Adrenal gland (tissue), 5 donors: ENCODE results near the gene PDE9A.

Experiments
- CTCF ChIP-seq, 6 experiments: fragments of 450-650 bp in 4 of 6; fragments of 200-600 bp in 2 of 6; sonication (generic) in 1 of 6; IDR thresholded peaks; 1 replicate in 5 of 6; 2 replicates in 1 of 6; pipeline versions ENCODE4 v1.5.1 to v1.8.0; 2016 to 2021; ENCODE audit warnings: antibody characterized with exemption in 6 of 6, mild to moderate bottlenecking in 2 of 6, moderate library complexity in 1 of 6
- POLR2A ChIP-seq, 2 donors: fragments of 450-650 bp; IDR thresholded peaks; one replicate each; pipeline ENCODE4 v1.6.1; 2017; ENCODE audit warnings: antibody characterized with exemption in 2 of 2, mild to moderate bottlenecking in 2 of 2, moderate library complexity in 1 of 2
- donor health status: DM: no; HTN: no; CAD: no.

GRCh38 chr21:42666925-42667324, 13.5 kb downstream of the PDE9A start:
- TF ChIP-seq CTCF (IDR thresholded peaks at IDR 0.05) (no peak), POLR2A (IDR thresholded peaks at IDR 0.05) (no peak)
